Measurements from ENCODE around the gene KATNB1.
"Not testable (repeated sequence)": the region's sequence is repeated elsewhere in the genome, so short reads cannot be mapped to it uniquely, and the experiment has no call there.

The KATNB1 gene

GRCh38 chr16:57781741-57782606 is 46.4 kb downstream of the KATNB1 start:
- Mint-ChIP-seq H3K4me3 (no peak overlapping the region), H3K4me1 (ENCODE audit: low read depth) (peaks cover 30% of the 10 kb centered on the region), H3K27ac (peak overlapping the region; percentile 18), H3K27me3 (no peaks in the 10 kb centered on the region), H3K36me3 (ENCODE audit: low read depth) (peaks cover 96% of the 10 kb centered on the region), H3K9me3 (no peaks in the 10 kb centered on the region)
- intact Hi-C loops (cut with micrococcal nuclease) = no loop called here

- H3K9me3 Mint-ChIP-seq; H3K4me3 Mint-ChIP-seq; intact Hi-C loops (cut with micrococcal nuclease); H3K27me3 Mint-ChIP-seq: not testable (repeated sequence)
- Mint-ChIP-seq H3K4me1 (ENCODE audit: low read depth) (peaks cover 34% of the 10 kb centered on the region), H3K27ac (peak overlapping the region; percentile 18), H3K36me3 (ENCODE audit: low read depth) (peaks cover 96% of the 10 kb centered on the region)
These were observed 47.1 kb downstream of the KATNB1 start for GRCh38 chr16:57782607-57783055.

GRCh38 chr16:57783116-57783515 is 47.5 kb downstream of the KATNB1 start:
- H3K27ac Mint-ChIP-seq = no peak overlapping the region
- H3K36me3 Mint-ChIP-seq (ENCODE audit: low read depth) = peaks cover 96% of the 10 kb centered on the region
- peaks cover 34% of the 10 kb centered on the region for H3K4me1 Mint-ChIP-seq (ENCODE audit: low read depth)

GRCh38 chr16:57783883-57784282 is 48.3 kb downstream of the KATNB1 start:
- Mint-ChIP-seq H3K36me3 (ENCODE audit: low read depth) (peaks cover 96% of the 10 kb centered on the region), H3K4me3 (no peak overlapping the region), H3K9me3 (no peaks in the 10 kb centered on the region), H3K27me3 (no peaks in the 10 kb centered on the region), H3K4me1 (ENCODE audit: low read depth) (peaks cover 34% of the 10 kb centered on the region), H3K27ac (no peak overlapping the region)
- intact Hi-C loops (cut with micrococcal nuclease) = no loop called here

More at GRCh38 chr16:57783116-57783515, 47.5 kb downstream of the KATNB1 start:
- intact Hi-C loops (cut with micrococcal nuclease) = no loop called here
- Mint-ChIP-seq H3K27me3 (no peaks in the 10 kb centered on the region), H3K9me3 (no peaks in the 10 kb centered on the region), H3K4me3 (no peak overlapping the region)

- Mint-ChIP-seq H3K4me3 (no peak overlapping the region), H3K27ac (no peak overlapping the region)
These were observed 48.8 kb downstream of the KATNB1 start for GRCh38 chr16:57784334-57784733.

GRCh38 chr16:57785385-57785784 is 49.8 kb downstream of the KATNB1 start:
- intact Hi-C loops (cut with micrococcal nuclease) = no loop called here
- peaks cover 34% of the 10 kb centered on the region for H3K4me1 Mint-ChIP-seq (ENCODE audit: low read depth)
- H3K36me3 Mint-ChIP-seq (ENCODE audit: low read depth) = peaks cover 98% of the 10 kb centered on the region
- H3K4me3 Mint-ChIP-seq = no peak overlapping the region
- no peak overlapping the region for H3K27ac Mint-ChIP-seq
- H3K9me3 Mint-ChIP-seq = no peaks in the 10 kb centered on the region
- H3K27me3 Mint-ChIP-seq = no peaks in the 10 kb centered on the region

More at GRCh38 chr16:57784334-57784733, 48.8 kb downstream of the KATNB1 start:
- H3K9me3 Mint-ChIP-seq = no peaks in the 10 kb centered on the region
- H3K27me3 Mint-ChIP-seq = no peaks in the 10 kb centered on the region
- H3K36me3 Mint-ChIP-seq (ENCODE audit: low read depth) = peaks cover 96% of the 10 kb centered on the region
- H3K4me1 Mint-ChIP-seq (ENCODE audit: low read depth) = peaks cover 34% of the 10 kb centered on the region
- intact Hi-C loops (cut with micrococcal nuclease) = no loop called here

GRCh38 chr16:57785924-57786323 is 50.4 kb downstream of the KATNB1 start:
- intact Hi-C loops (cut with micrococcal nuclease) = no loop called here
- Mint-ChIP-seq H3K27ac (no peak overlapping the region), H3K27me3 (no peaks in the 10 kb centered on the region), H3K4me1 (ENCODE audit: low read depth) (peaks cover 34% of the 10 kb centered on the region), H3K4me3 (no peak overlapping the region), H3K9me3 (no peaks in the 10 kb centered on the region), H3K36me3 (ENCODE audit: low read depth) (peaks cover 100% of the 10 kb centered on the region)

GRCh38 chr16:57786632-57787518 is 51.3 kb downstream of the KATNB1 start:
- Mint-ChIP-seq H3K4me1 (ENCODE audit: low read depth) (peaks cover 34% of the 10 kb centered on the region), H3K36me3 (ENCODE audit: low read depth) (peaks cover 100% of the 10 kb centered on the region), H3K27me3 (no peaks in the 10 kb centered on the region), H3K9me3 (no peaks in the 10 kb centered on the region), H3K27ac (no peak overlapping the region), H3K4me3 (no peak overlapping the region)
- intact Hi-C loops (cut with micrococcal nuclease) = no loop called here

GRCh38 chr16:57787519-57787905 is 51.9 kb downstream of the KATNB1 start:
- Mint-ChIP-seq H3K27ac (no peak overlapping the region), H3K36me3 (ENCODE audit: low read depth) (peaks cover 100% of the 10 kb centered on the region), H3K9me3 (no peaks in the 10 kb centered on the region), H3K4me1 (ENCODE audit: low read depth) (peaks cover 28% of the 10 kb centered on the region), H3K27me3 (no peaks in the 10 kb centered on the region), H3K4me3 (no peak overlapping the region)
- intact Hi-C loops (cut with micrococcal nuclease) = no loop called here

- no peak overlapping the region for H3K4me3 Mint-ChIP-seq
- no peak overlapping the region for H3K27ac Mint-ChIP-seq
- H3K9me3 Mint-ChIP-seq = no peaks in the 10 kb centered on the region
- peaks cover 19% of the 10 kb centered on the region for H3K4me1 Mint-ChIP-seq (ENCODE audit: low read depth)
- peaks cover 100% of the 10 kb centered on the region for H3K36me3 Mint-ChIP-seq (ENCODE audit: low read depth)
- intact Hi-C loops (cut with micrococcal nuclease) = no loop called here
- no peaks in the 10 kb centered on the region for H3K27me3 Mint-ChIP-seq
These were observed 52.8 kb downstream of the KATNB1 start for GRCh38 chr16:57788252-57788841.

- Mint-ChIP-seq H3K36me3 (ENCODE audit: low read depth) (peaks cover 100% of the 10 kb centered on the region), H3K4me1 (ENCODE audit: low read depth) (peaks cover 16% of the 10 kb centered on the region), H3K27ac (no peak overlapping the region), H3K27me3 (no peaks in the 10 kb centered on the region), H3K9me3 (no peaks in the 10 kb centered on the region), H3K4me3 (no peak overlapping the region)
- intact Hi-C loops (cut with micrococcal nuclease) = no loop called here
These were observed 53.4 kb downstream of the KATNB1 start for GRCh38 chr16:57788951-57789350.

GRCh38 chr16:57791195-57791892 is 55.8 kb downstream of the KATNB1 start:
- H3K4me1 Mint-ChIP-seq (ENCODE audit: low read depth) = peaks cover 18% of the 10 kb centered on the region
- no peak overlapping the region for H3K27ac Mint-ChIP-seq
- H3K36me3 Mint-ChIP-seq (ENCODE audit: low read depth) = peaks cover 100% of the 10 kb centered on the region
- H3K4me3 Mint-ChIP-seq = no peak overlapping the region
- no peaks in the 10 kb centered on the region for H3K9me3 Mint-ChIP-seq
- H3K27me3 Mint-ChIP-seq = no peaks in the 10 kb centered on the region
- intact Hi-C loops (cut with micrococcal nuclease) = no loop called here

- Mint-ChIP-seq H3K27ac (no peak overlapping the region), H3K4me3 (no peak overlapping the region)
These were observed 56.4 kb downstream of the KATNB1 start for GRCh38 chr16:57791893-57792461.

More at GRCh38 chr16:57791893-57792461, 56.4 kb downstream of the KATNB1 start:
- intact Hi-C loops (cut with micrococcal nuclease) = no loop called here
- peaks cover 19% of the 10 kb centered on the region for H3K4me1 Mint-ChIP-seq (ENCODE audit: low read depth)
- no peaks in the 10 kb centered on the region for H3K9me3 Mint-ChIP-seq
- no peaks in the 10 kb centered on the region for H3K27me3 Mint-ChIP-seq
- peaks cover 100% of the 10 kb centered on the region for H3K36me3 Mint-ChIP-seq (ENCODE audit: low read depth)
